ENCODE results near the gene FANCI.

DNA sequence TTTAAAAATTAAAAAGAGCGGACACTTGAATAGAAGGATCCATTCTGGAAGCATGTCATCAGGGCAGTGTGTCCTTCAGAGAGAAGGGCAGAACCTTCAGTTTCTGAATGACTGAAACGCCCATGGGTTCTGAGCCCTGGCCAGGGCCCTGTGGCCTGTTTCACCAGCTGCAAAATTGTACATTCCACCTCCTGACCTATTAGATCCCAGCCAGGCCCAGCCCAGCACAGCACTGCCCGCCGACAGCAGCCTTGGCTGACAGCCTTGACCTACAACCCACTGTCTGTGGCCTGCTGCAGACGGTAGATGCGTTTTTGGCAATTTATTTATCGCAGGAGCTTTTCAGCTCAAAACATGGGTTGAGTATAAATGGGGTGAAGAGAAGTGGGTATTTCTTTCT is 96.8 kb downstream of the FANCI start:
- TF ChIP-seq, protein P1, sequence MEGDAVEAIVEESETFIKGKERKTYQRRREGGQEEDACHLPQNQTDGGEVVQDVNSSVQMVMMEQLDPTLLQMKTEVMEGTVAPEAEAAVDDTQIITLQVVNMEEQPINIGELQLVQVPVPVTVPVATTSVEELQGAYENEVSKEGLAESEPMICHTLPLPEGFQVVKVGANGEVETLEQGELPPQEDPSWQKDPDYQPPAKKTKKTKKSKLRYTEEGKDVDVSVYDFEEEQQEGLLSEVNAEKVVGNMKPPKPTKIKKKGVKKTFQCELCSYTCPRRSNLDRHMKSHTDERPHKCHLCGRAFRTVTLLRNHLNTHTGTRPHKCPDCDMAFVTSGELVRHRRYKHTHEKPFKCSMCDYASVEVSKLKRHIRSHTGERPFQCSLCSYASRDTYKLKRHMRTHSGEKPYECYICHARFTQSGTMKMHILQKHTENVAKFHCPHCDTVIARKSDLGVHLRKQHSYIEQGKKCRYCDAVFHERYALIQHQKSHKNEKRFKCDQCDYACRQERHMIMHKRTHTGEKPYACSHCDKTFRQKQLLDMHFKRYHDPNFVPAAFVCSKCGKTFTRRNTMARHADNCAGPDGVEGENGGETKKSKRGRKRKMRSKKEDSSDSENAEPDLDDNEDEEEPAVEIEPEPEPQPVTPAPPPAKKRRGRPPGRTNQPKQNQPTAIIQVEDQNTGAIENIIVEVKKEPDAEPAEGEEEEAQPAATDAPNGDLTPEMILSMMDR (IDR thresholded peaks at IDR 0.05), result no peak
- no peak for TF ChIP-seq POLR2A (IDR thresholded peaks at IDR 0.05)

All from body of pancreas (tissue), 4 donors.